WTC11 (cell line): ENCODE measurements around the gene AR.

Source experiments
- CTCF ChIP-seq: fragments of 200-600 bp; IDR thresholded peaks from 2 replicates; pipeline ENCODE4 v1.8.0; 2022; ENCODE audit warnings: antibody characterized with exemption
- ETV6 ChIP-seq: sonication (generic); formaldehyde crosslinking; IDR thresholded peaks from 2 replicates; pipeline ENCODE4 v1.8.1; 2022; ENCODE audit warnings: mild to moderate bottlenecking, missing genetic modification reagents
- HMGXB4 ChIP-seq: sonication (generic); formaldehyde crosslinking; IDR thresholded peaks from 2 replicates; pipeline ENCODE4 v1.8.1; 2023; ENCODE audit warnings: mild to moderate bottlenecking, moderate library complexity, missing genetic modification reagents
- MAX ChIP-seq: sonication (generic); formaldehyde crosslinking; IDR thresholded peaks from 2 replicates; pipeline ENCODE4 v1.8.0; 2022; ENCODE audit warnings: mild to moderate bottlenecking, missing genetic modification reagents
- NFYB ChIP-seq: sonication (generic); formaldehyde crosslinking; conservative IDR thresholded peaks from 2 replicates; pipeline ENCODE4 v1.8.0; 2022; ENCODE audit warnings: low read depth, missing genetic modification reagents
- RELA ChIP-seq: sonication (generic); formaldehyde crosslinking; IDR thresholded peaks from 2 replicates; pipeline ENCODE4 v1.8.1; 2022; ENCODE audit warnings: missing genetic modification reagents, mild to moderate bottlenecking, borderline replicate concordance
- ZNF281 ChIP-seq: sonication (generic); formaldehyde crosslinking; IDR thresholded peaks from 2 replicates; pipeline ENCODE4 v1.8.0; 2023; ENCODE audit warnings: mild to moderate bottlenecking, missing genetic modification reagents
- ZNF423 ChIP-seq: fragments of 250-450 bp; sonication (Bioruptor Pico); IDR thresholded peaks from 2 replicates; pipeline ENCODE4 v2.1.2; 2022; ENCODE audit warnings: mild to moderate bottlenecking, moderate library complexity
- ZNF532 ChIP-seq: fragments of 250-450 bp; sonication (Bioruptor Pico); IDR thresholded peaks from 2 replicates; pipeline ENCODE4 v1.9.0; 2021; ENCODE audit warnings: mild to moderate bottlenecking, borderline replicate concordance

GRCh38 chrX:67596839-67597790, 53.3 kb downstream of the AR start:
- no peak for TF ChIP-seq ZNF281
- TF ChIP-seq ZNF423 (CRISPR knock-in tag): no peak
- TF ChIP-seq CTCF: no peak
- TF ChIP-seq ZNF532 (CRISPR knock-in tag): no peak
- TF ChIP-seq HMGXB4 (CRISPR knock-in tag): no peak
- TF ChIP-seq MAX (CRISPR knock-in tag): no peak
- TF ChIP-seq ETV6: no peak
- TF ChIP-seq RELA (CRISPR knock-in tag): no peak
- TF ChIP-seq NFYB (CRISPR knock-in tag): no peak
